ENCODE data around the gene SPAG17.

Gene SPAG17

GRCh38 chr1:118073648-118074435 lies 111.2 kb downstream of the SPAG17 start:
- H4K20me1 ChIP-seq (ENCODE audit: insufficient read depth, low read length), result no peaks in the 10 kb centered on the region
- no peaks in the 10 kb centered on the region for H3K4me1 ChIP-seq (ENCODE audit: low read length)
- no peak overlapping the region for H3K4me3 ChIP-seq (ENCODE audit: low read length)
- H3K27me3 ChIP-seq (ENCODE audit: low read depth, low read length), result no peaks in the 10 kb centered on the region
- H3K27ac ChIP-seq (ENCODE audit: low read length), result no peak overlapping the region
- H3K36me3 ChIP-seq (replicated peaks; ENCODE audit: low read depth, low read length), result no peaks in the 10 kb centered on the region
- no peak overlapping the region for H2AFZ ChIP-seq (ENCODE audit: low read depth, low read length)
- TF ChIP-seq, protein P1, sequence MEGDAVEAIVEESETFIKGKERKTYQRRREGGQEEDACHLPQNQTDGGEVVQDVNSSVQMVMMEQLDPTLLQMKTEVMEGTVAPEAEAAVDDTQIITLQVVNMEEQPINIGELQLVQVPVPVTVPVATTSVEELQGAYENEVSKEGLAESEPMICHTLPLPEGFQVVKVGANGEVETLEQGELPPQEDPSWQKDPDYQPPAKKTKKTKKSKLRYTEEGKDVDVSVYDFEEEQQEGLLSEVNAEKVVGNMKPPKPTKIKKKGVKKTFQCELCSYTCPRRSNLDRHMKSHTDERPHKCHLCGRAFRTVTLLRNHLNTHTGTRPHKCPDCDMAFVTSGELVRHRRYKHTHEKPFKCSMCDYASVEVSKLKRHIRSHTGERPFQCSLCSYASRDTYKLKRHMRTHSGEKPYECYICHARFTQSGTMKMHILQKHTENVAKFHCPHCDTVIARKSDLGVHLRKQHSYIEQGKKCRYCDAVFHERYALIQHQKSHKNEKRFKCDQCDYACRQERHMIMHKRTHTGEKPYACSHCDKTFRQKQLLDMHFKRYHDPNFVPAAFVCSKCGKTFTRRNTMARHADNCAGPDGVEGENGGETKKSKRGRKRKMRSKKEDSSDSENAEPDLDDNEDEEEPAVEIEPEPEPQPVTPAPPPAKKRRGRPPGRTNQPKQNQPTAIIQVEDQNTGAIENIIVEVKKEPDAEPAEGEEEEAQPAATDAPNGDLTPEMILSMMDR (IDR thresholded peaks at IDR 0.05; ENCODE audit: low read depth, low read length), result no peak
- TF ChIP-seq EZH2phosphoT487 (IDR thresholded peaks at IDR 0.05; ENCODE audit: low read depth), result no peak
- H3K9me3 ChIP-seq (ENCODE audit: insufficient read depth, low read length), result no peaks in the 10 kb centered on the region
- peak overlapping the region; percentile 37 for H3K4me2 ChIP-seq (ENCODE audit: low read length)
- H3K9ac ChIP-seq (ENCODE audit: low read length), result no peak overlapping the region
- H3K79me2 ChIP-seq (ENCODE audit: low read length), result no peaks in the 10 kb centered on the region

- H2AFZ ChIP-seq (ENCODE audit: low read depth, low read length), result no peak overlapping the region
- H3K79me2 ChIP-seq (ENCODE audit: low read length), result no peaks in the 10 kb centered on the region
- no peak overlapping the region for H3K9ac ChIP-seq (ENCODE audit: low read length)
- no peak overlapping the region for H3K4me3 ChIP-seq (ENCODE audit: low read length)
- no peaks in the 10 kb centered on the region for H3K36me3 ChIP-seq (replicated peaks; ENCODE audit: low read depth, low read length)
- H4K20me1 ChIP-seq (ENCODE audit: insufficient read depth, low read length), result no peaks in the 10 kb centered on the region
- no peaks in the 10 kb centered on the region for H3K9me3 ChIP-seq (ENCODE audit: insufficient read depth, low read length)
- H3K4me2 ChIP-seq (ENCODE audit: low read length), result no peak overlapping the region
- H3K27ac ChIP-seq (ENCODE audit: low read length), result no peak overlapping the region
- H3K27me3 ChIP-seq (ENCODE audit: low read depth, low read length), result no peaks in the 10 kb centered on the region
- H3K4me1 ChIP-seq (ENCODE audit: low read length), result no peaks in the 10 kb centered on the region
- no peak for TF ChIP-seq EZH2phosphoT487 (IDR thresholded peaks at IDR 0.05; ENCODE audit: low read depth)
- TF ChIP-seq, protein P1 (IDR thresholded peaks at IDR 0.05; ENCODE audit: low read depth, low read length), result no peak
Observed at GRCh38 chr1:118049981-118050380, 135.0 kb downstream of the SPAG17 start.

DNA sequence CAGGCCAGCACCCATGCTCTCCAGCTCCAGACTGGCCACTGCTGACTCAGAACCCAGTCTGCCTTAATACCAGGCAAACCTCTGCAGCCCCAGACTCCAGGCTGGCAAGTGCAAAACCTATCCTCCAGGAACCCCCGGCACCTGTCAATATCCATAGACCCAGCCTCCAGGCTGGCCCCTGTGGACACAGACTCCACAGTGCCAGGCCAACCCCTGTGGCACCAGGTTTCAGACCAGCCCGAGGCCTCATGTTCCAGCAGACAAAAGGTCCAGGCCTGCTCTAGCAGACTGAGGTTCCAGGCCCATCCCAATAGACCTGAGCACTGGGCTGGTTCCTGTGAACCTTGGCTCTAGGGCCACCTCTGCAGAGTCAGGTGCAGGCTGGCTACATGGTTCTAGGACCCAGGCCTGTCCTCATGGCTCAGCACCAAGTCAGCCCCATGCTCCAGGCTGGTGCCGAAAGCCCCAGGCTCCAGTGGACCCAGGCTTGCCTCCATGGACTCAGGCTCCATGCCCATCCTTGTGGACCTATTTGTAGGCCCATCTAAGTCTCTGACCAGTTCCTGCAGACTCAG lies 137.3 kb downstream of the SPAG17 start:
- Histone ChIP-seq H3K9me3 (ENCODE audit: insufficient read depth, low read length) (no peaks in the 10 kb centered on the region), H3K27ac (ENCODE audit: low read length) (no peak overlapping the region), H3K4me3 (ENCODE audit: low read length) (no peak overlapping the region), H3K9ac (ENCODE audit: low read length) (no peak overlapping the region), H4K20me1 (ENCODE audit: insufficient read depth, low read length) (no peaks in the 10 kb centered on the region), H2AFZ (ENCODE audit: low read depth, low read length) (no peak overlapping the region), H3K4me1 (ENCODE audit: low read length) (no peaks in the 10 kb centered on the region), H3K4me2 (ENCODE audit: low read length) (no peak overlapping the region), H3K36me3 (replicated peaks; ENCODE audit: low read depth, low read length) (no peaks in the 10 kb centered on the region), H3K27me3 (ENCODE audit: low read depth, low read length) (no peaks in the 10 kb centered on the region), H3K79me2 (ENCODE audit: low read length) (no peaks in the 10 kb centered on the region)
- TF ChIP-seq, protein P1 (IDR thresholded peaks at IDR 0.05; ENCODE audit: low read depth, low read length), result no peak
- no peak for TF ChIP-seq EZH2phosphoT487 (IDR thresholded peaks at IDR 0.05; ENCODE audit: low read depth)

GRCh38 chr1:118047006-118047649 lies 137.9 kb downstream of the SPAG17 start:
- Histone ChIP-seq H2AFZ (ENCODE audit: low read depth, low read length) (peak overlapping the region; percentile 54; the same call in 1 of the 2 replicates), H4K20me1 (ENCODE audit: insufficient read depth, low read length) (no peaks in the 10 kb centered on the region), H3K27ac (ENCODE audit: low read length) (no peak overlapping the region), H3K9ac (ENCODE audit: low read length) (no peak overlapping the region), H3K4me3 (ENCODE audit: low read length) (no peak overlapping the region), H3K36me3 (replicated peaks; ENCODE audit: low read depth, low read length) (no peaks in the 10 kb centered on the region), H3K9me3 (ENCODE audit: insufficient read depth, low read length) (no peaks in the 10 kb centered on the region), H3K4me1 (ENCODE audit: low read length) (no peaks in the 10 kb centered on the region), H3K4me2 (ENCODE audit: low read length) (no peak overlapping the region), H3K79me2 (ENCODE audit: low read length) (no peaks in the 10 kb centered on the region), H3K27me3 (ENCODE audit: low read depth, low read length) (no peaks in the 10 kb centered on the region)
- TF ChIP-seq, protein P1 (IDR thresholded peaks at IDR 0.05; ENCODE audit: low read depth, low read length), result no peak
- TF ChIP-seq EZH2phosphoT487 (IDR thresholded peaks at IDR 0.05; ENCODE audit: low read depth), result no peak

Measured in OCI-LY3 (cell line).